ENCODE data around the gene EIF4EBP2.

EIF4EBP2 gene

DNA sequence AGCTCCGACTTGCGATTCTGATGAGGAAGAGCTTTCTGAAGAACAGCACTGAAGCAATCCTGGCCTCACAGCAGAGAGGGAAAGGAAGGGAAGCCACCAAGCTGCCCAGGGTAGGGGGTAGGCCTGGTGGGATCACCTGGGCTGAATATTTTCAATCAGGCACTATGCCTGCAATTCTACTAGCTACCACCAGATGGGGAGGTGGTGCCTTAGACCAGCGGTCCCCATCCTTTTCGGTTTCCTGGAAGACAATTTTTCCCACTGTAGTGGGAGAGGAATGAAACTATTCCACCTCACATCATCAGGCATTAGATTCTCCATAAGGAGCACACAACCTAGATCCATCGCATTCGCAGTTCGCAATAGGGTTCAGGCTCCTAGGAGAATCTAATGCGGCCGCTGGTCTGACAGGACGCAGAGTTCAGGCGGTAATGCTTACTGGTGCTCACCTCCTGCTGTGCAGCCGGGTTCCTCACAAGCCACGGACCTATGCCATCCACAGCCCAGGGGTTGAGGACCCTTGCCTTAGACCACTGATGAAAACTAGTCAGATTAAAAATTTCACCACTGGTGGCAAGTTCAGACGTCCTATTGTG is 24.3 kb upstream of the EIF4EBP2 start:
- DNase-seq (ENCODE audit: low spot score) = no peak

DNA sequence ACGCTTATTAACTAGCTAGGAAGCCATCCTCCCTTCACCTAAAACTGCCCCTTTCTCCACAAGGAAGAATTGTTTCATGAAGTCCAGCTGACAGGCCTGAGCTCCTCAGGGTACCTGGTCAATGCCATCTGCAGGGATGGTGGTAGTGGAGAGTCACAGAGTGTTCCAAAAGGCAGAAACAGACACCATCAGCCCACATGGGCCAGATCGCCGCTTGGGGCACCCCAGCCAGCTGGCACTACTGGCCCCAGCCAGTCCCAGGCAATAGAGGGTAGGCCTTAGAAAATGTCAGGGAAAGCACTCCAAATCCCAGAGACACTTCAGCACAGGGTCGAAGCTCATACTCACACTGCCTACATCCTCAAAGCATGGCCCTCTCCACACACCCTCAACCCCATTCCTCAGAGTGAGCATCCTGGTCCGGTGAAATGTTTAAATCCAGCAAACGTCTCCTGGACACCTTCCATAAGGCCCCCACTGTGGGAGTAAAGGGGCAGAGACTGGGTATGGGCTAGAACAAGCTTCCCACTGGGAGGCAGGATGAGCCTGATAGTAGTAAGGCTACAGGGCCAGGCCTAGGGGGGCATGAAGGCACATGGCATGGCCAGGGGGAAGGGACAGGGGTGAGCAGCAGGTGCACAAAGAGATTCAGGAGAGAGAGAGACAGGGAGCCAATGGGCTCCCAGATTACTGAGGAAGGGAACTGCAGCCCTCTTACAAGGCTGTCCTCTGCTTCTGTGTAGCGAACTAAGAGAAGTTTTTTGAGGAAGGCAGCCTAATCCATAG is 23.4 kb upstream of the EIF4EBP2 start:
- no peak for DNase-seq (ENCODE audit: low spot score)

DNA sequence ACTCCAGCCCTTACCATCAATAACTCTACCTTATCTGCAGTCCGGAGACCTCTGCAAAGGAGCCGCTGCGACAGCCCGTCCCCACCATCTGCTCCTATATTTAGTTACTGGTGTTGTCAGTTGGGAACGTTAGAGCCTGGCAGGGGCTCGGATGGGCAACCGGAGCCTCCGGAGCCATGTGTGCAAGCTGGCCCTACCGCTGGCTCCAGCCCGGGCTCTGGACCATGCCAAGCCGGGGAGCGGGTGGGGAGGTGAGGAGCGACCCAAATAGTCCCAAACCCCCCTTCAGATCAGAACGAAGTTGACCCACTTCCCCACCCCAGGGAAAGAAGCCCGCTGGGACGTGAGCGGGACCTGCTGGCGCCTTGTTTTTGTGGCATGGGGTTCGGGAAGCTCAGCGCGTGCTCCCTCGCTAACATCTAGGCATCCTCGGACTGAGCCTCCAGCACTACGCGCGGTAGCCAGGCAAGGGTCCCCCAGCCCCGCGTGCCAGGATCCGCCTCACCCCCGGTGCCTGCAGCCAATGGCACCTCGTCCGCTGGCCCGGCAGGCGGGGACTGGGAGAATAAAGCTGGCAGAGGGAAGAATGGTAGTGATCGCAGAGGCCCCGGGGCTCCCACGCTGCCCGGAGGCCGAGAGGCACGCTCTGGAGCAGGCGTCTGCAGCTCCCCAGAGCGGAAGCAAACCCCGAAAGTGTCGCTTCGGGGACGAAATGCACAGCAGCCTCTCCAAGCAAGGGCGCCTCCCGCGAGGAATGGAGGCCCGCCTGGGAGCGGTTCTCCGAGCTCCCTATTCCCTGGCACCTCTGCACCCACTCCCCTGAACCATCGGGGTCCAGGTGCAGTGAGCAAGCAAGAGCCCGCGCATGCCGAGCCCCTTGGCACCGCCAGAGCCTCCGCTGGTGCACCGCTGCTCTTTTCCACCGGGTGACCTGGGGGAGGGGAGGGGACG is 22.2 kb upstream of the EIF4EBP2 start:
- no peak for DNase-seq (ENCODE audit: low spot score)

DNA sequence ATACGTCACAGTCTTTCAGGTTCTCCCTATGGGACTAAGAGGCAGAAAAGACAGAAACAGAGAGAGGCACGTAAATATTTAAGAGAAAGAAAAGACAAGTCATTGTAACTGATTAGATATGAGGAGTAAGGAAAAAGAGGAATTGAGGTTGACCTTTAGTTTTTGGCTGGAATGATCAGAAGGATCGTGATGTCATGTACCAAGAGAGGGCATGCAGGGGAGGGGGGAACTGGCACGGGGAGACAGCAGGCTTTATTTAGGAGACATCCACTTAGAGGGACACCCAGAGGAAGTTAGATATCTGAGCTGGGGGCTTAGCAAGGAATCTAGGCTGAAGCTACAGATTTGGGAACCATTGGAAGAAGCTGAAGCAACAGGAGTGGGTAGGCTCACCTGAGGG is 12.3 kb upstream of the EIF4EBP2 start:
- no peak for DNase-seq (ENCODE audit: low spot score)

DNA sequence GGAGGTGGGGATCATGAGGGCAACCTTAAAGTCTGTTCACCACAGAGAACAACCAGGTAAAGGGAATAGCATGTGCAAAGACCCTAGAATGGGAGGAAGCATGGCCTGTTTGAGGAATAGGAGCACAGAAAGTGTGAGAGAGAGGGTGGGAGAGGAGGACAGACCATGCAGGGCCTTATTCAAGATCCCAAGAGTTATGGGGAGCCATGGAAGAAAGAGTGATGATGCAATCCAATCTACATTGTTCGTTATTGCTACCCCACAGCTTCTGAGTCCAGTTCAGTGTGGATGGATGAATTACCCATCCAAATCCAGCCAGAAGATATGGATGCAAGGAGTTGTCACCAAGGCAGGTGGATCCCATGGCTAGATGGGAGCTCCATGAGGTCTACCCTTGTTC is 7.8 kb upstream of the EIF4EBP2 start:
- DNase-seq (ENCODE audit: low spot score) = no peak

DNA sequence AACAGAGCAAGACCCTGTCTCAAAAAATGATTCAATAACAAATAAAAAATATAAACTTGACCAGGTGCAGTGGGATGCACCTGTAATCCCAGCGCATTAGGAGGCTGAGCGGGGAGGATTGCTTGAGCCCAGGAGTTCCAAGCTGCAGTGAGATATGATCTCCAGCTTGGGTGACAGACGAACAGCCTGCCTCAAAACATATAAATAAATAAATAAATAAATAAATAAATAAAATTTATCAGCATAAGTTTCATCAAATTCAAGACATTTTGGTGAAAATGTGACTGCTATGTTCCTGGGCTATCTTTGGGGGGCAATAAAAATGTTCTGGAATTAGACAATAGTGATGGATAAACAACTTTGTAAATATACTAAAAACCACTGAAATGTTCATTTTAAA is 4.8 kb upstream of the EIF4EBP2 start:
- no peak for DNase-seq (ENCODE audit: low spot score)

DNA sequence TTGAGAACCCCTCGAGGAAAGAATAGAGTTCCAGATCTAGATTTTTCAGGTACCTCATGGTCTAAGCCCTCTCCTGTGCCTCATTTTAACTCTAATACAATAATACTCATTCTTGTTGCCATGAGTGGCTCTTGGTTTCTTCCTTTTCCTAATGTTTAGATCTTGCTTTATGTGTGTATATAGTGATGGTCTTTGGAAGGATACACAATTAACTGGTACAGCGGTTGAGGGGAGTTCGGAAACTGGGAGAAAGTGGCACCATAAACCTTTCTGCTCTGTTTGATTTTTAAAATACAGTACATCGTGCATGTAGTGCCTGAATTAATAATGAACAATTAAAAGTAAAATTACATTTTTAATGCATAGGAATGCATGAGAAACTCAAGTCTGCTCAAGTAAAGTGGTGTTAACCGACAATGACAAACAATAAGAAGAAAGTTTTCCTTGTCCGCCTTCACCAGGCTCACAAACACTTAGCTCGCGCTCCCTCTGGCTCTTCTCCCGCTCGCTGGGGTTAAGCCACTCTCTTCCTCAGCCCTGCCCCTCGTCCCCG is 386 bp upstream of the EIF4EBP2 start:
- no peak for DNase-seq (ENCODE audit: low spot score)

DNA sequence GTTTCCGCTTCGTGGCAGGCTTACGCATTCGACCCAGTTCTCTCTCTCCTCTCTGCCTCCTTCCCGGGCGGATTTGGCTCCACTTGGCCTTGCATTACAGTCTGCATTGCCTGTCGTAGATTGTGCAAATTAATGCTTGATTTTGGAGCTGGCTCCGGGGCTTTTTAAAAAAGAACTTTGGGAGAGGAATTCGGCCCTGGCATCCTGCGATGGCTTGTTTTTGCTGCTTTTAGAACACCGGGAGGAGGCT is 767 bp downstream of the EIF4EBP2 start:
- no peak for DNase-seq (ENCODE audit: low spot score)

DNA sequence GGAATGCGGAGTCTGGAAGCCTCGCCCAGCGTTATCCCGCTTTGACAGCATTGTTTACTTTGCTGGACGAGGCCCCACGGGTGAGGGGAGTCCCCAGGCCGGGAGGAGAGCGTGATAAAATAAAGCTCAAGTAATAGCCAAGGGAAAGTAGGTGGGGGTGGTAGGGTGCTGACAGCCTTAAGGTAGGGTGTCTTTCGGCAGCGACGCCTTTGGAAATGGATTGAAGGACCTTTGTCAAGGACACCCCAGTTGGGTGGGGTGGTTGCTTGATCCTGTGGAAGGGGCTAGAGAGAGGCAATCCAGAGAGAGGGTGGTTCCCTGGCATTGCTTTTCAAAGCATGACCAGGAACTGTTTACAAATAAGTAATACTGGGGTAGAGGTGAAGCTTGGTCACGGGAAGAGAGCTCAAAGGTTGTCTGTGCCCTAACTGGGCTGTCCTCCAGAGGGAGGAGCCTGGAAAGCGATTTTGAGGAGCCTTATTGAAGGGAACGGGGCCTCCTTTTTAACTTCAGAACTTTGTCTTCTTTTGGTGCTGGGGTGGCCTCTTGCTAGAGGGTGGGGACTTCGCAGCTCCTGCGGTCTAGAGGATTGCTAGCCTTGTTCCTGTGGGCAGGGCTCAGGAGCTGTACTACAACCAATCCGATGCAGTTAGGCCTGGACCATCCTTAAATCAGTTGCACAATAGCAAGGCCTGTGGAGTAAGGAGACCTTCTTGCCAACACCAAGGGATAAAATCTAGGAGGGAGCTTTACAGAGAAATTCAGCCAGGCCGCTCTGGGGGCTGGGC is 1.3 kb downstream of the EIF4EBP2 start:
- DNase-seq (ENCODE audit: low spot score) = peak; percentile 19

DNA sequence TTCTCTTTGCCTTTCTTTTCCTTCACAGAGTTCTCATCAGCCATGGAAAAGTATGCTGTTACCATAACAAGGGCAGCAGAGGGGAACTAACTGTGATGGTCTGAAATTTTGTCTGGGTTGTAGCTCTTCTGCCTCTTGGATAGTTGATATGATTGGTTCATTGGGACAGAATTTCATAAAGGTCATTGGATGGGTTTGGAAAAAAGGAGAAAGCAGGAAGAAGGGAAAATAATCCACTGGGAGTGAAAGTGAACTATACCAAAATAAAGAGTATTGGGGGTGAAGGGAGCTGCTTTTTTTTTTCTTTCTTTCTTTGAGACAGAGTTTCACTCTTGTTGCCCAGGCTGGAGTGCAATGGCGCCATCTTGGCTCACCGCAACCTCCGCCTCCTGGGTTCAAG is 5.8 kb downstream of the EIF4EBP2 start:
- no peak for DNase-seq (ENCODE audit: low spot score)

DNA sequence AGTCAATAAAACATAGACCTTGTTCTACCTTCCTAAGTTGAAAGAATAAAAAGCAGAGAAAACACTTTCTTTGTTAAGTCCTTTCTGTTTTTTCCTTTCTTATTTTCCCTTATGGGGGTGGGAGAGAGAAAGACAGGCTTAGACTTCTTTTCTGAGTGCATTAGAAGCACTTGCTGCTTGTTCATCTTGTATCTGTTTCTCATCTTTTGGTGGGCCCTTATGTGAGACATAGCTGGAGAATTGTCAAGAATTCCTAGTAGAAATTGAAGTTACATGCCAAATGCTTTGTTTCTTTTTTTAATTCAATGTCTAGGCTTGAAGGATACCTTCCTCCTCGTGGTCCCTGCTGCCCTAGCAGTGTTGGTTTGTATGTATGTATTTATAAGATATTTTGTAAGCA is 6.7 kb downstream of the EIF4EBP2 start:
- no peak for DNase-seq (ENCODE audit: low spot score)

DNA sequence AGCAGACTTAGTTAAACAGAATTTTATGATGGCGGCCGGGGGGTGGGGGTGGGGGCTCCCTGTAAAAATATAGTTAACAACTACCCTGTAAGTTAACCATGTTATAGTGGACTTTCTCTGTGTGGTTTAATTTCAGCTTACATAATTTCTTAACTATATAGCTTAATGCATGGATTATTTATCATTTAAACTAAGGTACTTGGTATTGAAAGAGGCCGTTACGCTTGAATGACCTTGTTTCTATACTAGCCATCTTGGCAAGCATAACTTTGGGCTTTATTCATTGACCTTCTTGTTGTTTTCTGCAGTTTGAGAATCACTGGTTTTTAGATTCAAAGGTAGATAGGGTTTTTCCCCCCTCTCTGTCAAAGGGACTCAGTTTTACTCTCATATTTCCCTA is 8.4 kb downstream of the EIF4EBP2 start:
- DNase-seq (ENCODE audit: low spot score) = no peak

DNA sequence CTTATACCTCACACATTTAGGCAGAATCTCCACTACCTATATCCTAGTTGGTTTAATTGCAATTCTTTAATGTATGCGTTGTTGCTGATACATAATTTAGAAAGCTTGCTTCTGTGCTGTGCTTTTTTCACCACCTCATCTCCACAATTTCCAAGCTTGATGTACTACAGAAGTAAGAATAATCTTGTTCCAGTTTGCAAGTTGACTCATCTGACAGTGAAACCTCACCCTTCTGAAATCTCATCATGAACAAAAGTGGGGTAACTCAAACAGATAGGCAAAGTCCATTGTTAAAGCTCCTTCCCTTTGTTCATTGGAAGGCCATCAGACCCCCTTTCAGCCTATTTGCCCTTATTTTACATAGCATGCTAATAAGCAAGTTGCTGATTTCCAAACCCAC is 13.6 kb downstream of the EIF4EBP2 start:
- DNase-seq (ENCODE audit: low spot score) = no peak

DNA sequence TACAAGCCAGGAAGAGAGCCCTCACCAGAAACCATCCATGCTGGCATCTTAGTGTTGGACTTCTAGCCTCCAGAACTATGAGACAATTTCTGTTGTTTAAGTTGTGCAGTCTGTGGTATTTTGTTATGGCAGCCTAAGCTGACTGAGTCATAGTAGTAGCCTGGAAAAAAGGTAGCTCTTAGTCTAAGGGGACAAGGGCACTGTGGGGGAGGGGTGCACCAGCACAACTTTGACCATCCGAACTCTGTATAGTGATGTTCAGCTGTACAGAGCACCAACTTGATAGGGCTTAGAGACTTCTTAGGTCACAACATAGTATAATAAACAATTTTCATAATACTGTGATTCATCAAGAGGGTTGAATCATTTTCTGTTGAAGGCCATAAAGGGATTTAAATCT is 14.3 kb downstream of the EIF4EBP2 start:
- DNase-seq (ENCODE audit: low spot score) = no peak

DNA sequence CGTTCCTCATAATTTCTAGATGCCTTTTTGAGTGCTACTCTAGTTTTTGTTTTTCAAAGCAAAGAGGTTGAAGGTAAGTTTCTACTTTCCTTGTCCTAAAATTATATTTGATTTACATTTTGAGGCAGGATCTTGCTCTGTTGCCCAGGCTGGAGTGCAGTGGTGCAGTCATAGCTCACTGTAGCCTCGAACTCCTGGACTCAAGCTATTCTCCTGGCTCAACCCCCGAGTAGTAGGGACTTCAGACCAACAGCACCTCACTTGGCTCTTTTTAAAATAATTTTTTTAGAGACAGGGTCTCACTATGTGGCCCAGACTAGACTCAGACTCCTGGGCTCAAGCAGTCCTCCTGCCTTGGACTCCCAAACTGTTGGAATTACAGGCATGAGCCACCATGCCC is 14.8 kb downstream of the EIF4EBP2 start:
- no peak for DNase-seq (ENCODE audit: low spot score)

DNA sequence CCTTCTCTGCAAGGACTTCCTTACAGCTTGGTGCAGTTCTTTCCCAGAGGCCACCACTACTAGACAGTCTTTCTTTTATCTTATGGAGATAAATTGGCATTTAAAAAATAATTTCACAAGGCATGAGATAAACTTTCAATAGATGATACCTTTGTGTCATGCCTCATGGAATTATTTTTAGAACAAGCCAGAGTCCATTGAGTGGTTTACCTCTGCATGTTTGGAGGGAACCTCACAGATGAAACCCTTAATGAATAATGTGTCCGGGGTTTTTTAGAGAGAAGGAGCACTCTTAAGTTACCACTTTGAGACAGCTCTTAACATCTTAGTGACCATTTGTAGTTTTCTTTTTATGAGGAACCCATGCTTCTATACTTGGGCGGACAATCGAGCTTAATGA is 20.4 kb downstream of the EIF4EBP2 start:
- DNase-seq (ENCODE audit: low spot score) = no peak

DNA sequence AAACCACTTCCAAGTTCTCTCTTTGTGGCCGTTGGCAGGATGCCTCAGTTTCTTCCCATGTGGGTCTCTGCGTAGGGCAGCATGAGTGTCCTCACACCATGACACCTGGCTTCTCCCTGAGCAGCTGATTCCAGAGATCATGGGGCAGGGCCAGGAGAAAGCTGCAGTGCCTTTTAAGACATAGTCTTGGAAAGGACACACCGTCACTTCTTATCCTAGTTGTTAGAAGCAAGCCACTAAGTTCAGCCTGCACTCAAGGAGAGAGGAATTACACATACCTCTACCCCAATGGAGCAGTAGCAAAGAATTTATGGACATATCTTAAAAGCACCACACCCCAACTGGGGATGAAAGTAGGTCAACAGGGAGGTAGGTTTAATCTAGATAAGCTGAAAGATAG is 21.2 kb downstream of the EIF4EBP2 start:
- DNase-seq (ENCODE audit: low spot score) = no peak

DNA sequence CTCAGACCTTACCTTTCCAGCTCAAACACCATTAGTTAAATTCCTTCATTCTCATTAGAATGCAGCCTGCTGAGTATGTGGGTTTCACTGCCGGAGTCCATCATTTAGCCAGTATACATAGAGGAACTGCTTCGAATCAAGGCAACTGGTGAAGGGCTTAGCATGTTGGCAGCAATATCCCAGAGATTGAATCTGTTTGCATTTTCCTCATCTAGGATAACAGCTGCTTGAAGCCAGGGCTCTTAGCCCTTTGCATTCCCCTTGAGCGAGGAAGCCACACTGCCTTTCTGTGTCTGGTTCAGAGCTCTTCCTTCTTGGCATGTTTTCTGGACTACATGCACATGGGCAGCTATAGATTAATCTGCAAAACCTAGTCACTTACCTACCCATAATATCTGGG is 22.9 kb downstream of the EIF4EBP2 start:
- no peak for DNase-seq (ENCODE audit: low spot score)

DNA sequence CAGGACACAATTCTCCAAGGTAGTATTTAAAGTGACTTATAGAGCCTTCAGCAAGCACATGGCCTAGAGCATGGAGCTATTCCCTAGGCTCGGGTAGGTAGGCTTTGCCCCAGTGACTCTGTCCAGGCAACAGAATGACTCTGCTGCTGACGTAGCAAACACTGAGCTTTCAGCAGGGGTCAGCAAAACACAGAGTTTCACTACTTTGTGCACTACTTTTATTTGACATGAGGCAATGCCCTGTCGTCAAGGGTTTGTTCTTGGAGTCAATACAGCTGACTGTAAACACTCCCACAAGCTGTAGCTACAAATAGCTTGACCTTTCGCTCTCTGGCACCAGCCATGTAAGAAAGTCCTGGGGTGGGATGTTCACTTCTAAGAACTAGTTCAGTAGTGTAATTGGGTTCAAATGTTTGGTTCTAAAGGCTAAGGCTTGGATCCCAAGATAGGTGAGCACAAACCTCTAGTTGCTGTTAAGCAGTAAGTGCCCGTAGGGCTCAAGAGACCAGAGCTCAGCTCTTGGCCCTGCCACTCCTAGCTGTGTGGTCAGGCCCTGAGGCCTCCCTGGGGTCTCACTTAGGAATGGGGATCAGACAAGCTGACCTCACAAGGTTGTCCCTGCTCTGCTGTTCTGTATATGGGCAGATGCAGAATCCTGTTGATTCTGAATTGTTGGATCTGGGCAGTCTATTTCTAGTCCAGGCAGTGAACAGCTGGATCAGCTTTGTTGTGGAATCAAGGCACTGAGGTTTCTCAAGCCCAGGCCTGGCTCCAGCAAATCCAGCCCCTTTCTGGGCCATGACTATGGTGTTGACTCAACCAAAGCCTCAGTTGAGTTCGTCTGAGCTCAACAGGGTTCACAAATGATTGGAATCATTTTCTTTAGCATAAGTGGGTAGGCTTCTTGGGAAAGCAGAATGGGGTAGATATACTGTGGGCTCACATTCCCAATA is 26.8 kb downstream of the EIF4EBP2 start:
- no peak for DNase-seq (ENCODE audit: low spot score)

DNA sequence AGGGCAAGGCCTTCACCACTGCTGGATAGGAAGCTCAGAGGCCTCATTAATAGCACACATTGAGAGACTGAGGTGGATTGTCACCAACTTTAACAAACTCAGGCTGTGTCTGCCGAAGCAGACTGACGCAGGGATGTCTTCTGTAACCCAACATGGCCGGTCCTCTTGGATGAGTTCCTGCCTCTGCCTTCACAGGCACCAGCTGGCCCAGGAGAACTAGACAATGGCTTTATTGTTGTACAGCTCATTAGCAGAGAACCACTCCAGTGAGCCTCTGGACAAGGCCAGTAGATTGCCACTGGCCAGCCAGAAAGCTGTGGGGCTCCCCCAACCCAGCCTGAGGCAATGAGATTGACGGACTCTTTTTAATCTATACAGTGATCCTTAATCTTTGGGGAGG is 28.2 kb downstream of the EIF4EBP2 start:
- no peak for DNase-seq (ENCODE audit: low spot score)

All from CD4-positive, alpha-beta T cell treated with Interleukin-6 at 100 ng/mL for 8 hours (primary cell).